Keratinocyte (primary cell): Measurements from ENCODE around the gene PPA2. TPM values are rescaled to one million over a fixed set of nuclear protein-coding genes. Genes with fewer than 3 reads are reported as not detected.

ENCODE experiments used
- DNase-seq: peaks from one replicate; pipeline ENCODE4 v3.0.0-alpha.2; 2011; ENCODE audit warnings: low read depth, missing footprints, low spot score
- FAIRE-seq: peaks from 2 replicates; lab custom pipeline; 2011; peaks lifted over from hg19 to GRCh38; lab: Jason Lieb, UNC
- H2AFZ ChIP-seq: 2 replicates; pipeline ENCODE4 v1.6.0; 2012; ENCODE audit warnings: low read length, control low read depth, inconsistent platforms; ENCODE audit not compliant: control insufficient read depth
- H3K27ac ChIP-seq: 2 replicates; pipeline ENCODE4 v1.5.1; 2011; ENCODE audit warnings: low read length; ENCODE audit not compliant: control insufficient read depth, insufficient read depth
- H3K27me3 ChIP-seq: 3 replicates; pipeline ENCODE4 v1.6.0; 2011; ENCODE audit warnings: low read length; ENCODE audit not compliant: control insufficient read depth, insufficient read depth; ENCODE audit errors: extremely low read depth
- H3K36me3 ChIP-seq, 2 experiments: 2 replicates in 1 of 2; 3 replicates in 1 of 2; pipeline ENCODE4 v1.5.1; 2011; ENCODE audit warnings: low read length in 2 of 2, mild to moderate bottlenecking in 1 of 2; ENCODE audit not compliant: control insufficient read depth in 2 of 2, insufficient read depth in 2 of 2; ENCODE audit errors: extremely low read depth in 1 of 2
- H3K4me1 ChIP-seq: 3 replicates; pipeline ENCODE4 v1.5.1; 2011; ENCODE audit warnings: low read length; ENCODE audit not compliant: control insufficient read depth, insufficient read depth; ENCODE audit errors: extremely low read depth
- H3K4me2 ChIP-seq: 3 replicates; pipeline ENCODE4 v1.6.0; 2011; ENCODE audit warnings: low read depth, low read length; ENCODE audit not compliant: control insufficient read depth, insufficient read depth; ENCODE audit errors: extremely low read depth
- H3K4me3 ChIP-seq, 3 experiments: fragments of 200-600 bp in 1 of 3; sonication (generic) in 1 of 3; 2 replicates in 2 of 3; 3 replicates in 1 of 3; pipeline ENCODE4 v1.5.1; 2011 to 2016; ENCODE audit warnings: low read length in 3 of 3, mild to moderate bottlenecking in 3 of 3, control low read depth in 2 of 3, inconsistent platforms in 1 of 3, low read depth in 1 of 3, mixed read lengths in 1 of 3, mixed run types in 1 of 3, moderate library complexity in 1 of 3; ENCODE audit not compliant: control insufficient read depth in 2 of 3, insufficient read depth in 2 of 3; ENCODE audit errors: extremely low read depth in 1 of 3
- H3K79me2 ChIP-seq: 2 replicates; pipeline ENCODE4 v1.6.0; 2012; ENCODE audit warnings: low read length; ENCODE audit not compliant: control insufficient read depth, insufficient read depth
- H3K9ac ChIP-seq: 3 replicates; pipeline ENCODE4 v1.6.0; 2011; ENCODE audit warnings: low read length; ENCODE audit not compliant: control insufficient read depth, insufficient read depth; ENCODE audit errors: extremely low read depth
- H3K9me1 ChIP-seq: 3 replicates; pipeline ENCODE4 v1.6.0; 2011; ENCODE audit warnings: low read length; ENCODE audit not compliant: control insufficient read depth, insufficient read depth; ENCODE audit errors: extremely low read depth
- H3K9me3 ChIP-seq: 2 replicates; pipeline ENCODE4 v1.5.1; 2012; ENCODE audit warnings: low read depth, low read length; ENCODE audit not compliant: control insufficient read depth
- H4K20me1 ChIP-seq: 3 replicates; pipeline ENCODE4 v1.6.0; 2011; ENCODE audit warnings: low read length; ENCODE audit not compliant: control insufficient read depth, insufficient read depth; ENCODE audit errors: extremely low read depth
- EZH2 ChIP-seq: IDR thresholded peaks from one replicate; pipeline ENCODE4 v1.6.1; 2012; ENCODE audit warnings: inconsistent platforms, mild to moderate bottlenecking, low read length, moderate library complexity
- dilution Hi-C: fragments of 300-500 bp; cut with MboI; formaldehyde crosslinking; loops from one replicate; pipeline ENCODE4 v1.7.0; 2020; ENCODE audit warnings: low sequenced_read_pairs; ENCODE audit not compliant: extremely low pct_ligation_motif_present
- polyA plus RNA-seq, 5 experiments: library from polyadenylated mRNA; depleted of rRNA in 3 of 5; stranded (reverse) in 3 of 5; stranded (forward) in 1 of 5; unstranded in 1 of 5; fragments of >200 nt; gene quantifications; 1 replicate in 1 of 5; 2 replicates in 3 of 5; 3 replicates in 1 of 5; pipeline versions ENCODE4 v1.2.1 to v1.2.3, GENCODE V29; 2011 to 2012; ENCODE audit warnings: missing spikeins in 2 of 5, low read depth in 1 of 5, low replicate concordance in 1 of 5
- TF ChIP-seq, protein P1 (sequence below), 3 experiments: IDR thresholded peaks in 1 of 3; conservative IDR thresholded peaks in 1 of 3; optimal IDR thresholded peaks in 1 of 3; 2 replicates in 2 of 3; 3 replicates in 1 of 3; pipeline versions ENCODE3 to v1.5.1; 2011; ENCODE audit warnings: low read length in 3 of 3, mild to moderate bottlenecking in 3 of 3, moderate library complexity in 2 of 3, control low read depth in 1 of 3, inconsistent platforms in 1 of 3; ENCODE audit not compliant: insufficient read depth in 2 of 3; ENCODE audit errors: extremely low read depth in 1 of 3

PPA2 gene
- polyA plus RNA-seq, 1 donor (not counting 4 experiments of a cell fraction or from before 2014, with no cell fraction given) = 174 TPM

GRCh38 chr4:105422207-105422920 is 51.5 kb downstream of the PPA2 start:
- Histone ChIP-seq H4K20me1 (no peaks in the 10 kb centered on the region), H3K9me3 (no peaks in the 10 kb centered on the region), H3K4me3 (no peak overlapping the region), H3K27me3 (no peaks in the 10 kb centered on the region), H3K9ac (no peak overlapping the region), H2AFZ (no peak overlapping the region), H3K27ac (no peak overlapping the region), H3K79me2 (no peaks in the 10 kb centered on the region), H3K36me3 (peaks cover 5 to 8% of the 10 kb centered on the region in 2 experiments), H3K9me1 (no peaks in the 10 kb centered on the region), H3K4me1 (no peaks in the 10 kb centered on the region), H3K4me2 (no peak overlapping the region)
- dilution Hi-C loops = no loop called here
- no peak for TF ChIP-seq EZH2
- DNase-seq (no peak), FAIRE-seq (no peak)

DNA sequence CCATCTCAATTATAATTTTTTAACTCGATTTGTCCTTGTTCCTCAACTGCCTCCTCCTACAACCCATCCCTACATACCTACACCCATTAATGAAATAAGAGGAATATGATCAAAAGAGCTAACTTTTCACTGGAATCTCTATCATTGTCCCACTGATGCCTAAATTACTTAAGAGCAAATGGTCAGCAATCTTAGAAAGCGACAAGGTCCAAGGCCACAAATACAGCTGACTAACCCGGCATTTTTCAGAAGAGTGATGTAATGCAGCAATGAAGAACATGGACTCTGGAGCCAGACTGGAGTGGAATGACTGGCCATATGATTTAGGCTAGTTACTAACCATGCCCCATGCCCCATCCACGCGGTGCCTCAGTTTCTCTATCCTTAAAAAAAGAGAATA is 56.2 kb downstream of the PPA2 start:
- Histone ChIP-seq H3K79me2 (no peaks in the 10 kb centered on the region), H3K4me1 (no peaks in the 10 kb centered on the region), H3K36me3 (peaks cover 4 to 7% of the 10 kb centered on the region in 2 experiments), H3K4me2 (no peak overlapping the region), H3K27me3 (no peaks in the 10 kb centered on the region), H3K4me3 (no peak overlapping the region), H3K9ac (no peak overlapping the region), H4K20me1 (no peaks in the 10 kb centered on the region), H3K27ac (no peak overlapping the region), H3K9me1 (no peaks in the 10 kb centered on the region), H3K9me3 (no peaks in the 10 kb centered on the region), H2AFZ (no peak overlapping the region)
- TF ChIP-seq, protein P1, sequence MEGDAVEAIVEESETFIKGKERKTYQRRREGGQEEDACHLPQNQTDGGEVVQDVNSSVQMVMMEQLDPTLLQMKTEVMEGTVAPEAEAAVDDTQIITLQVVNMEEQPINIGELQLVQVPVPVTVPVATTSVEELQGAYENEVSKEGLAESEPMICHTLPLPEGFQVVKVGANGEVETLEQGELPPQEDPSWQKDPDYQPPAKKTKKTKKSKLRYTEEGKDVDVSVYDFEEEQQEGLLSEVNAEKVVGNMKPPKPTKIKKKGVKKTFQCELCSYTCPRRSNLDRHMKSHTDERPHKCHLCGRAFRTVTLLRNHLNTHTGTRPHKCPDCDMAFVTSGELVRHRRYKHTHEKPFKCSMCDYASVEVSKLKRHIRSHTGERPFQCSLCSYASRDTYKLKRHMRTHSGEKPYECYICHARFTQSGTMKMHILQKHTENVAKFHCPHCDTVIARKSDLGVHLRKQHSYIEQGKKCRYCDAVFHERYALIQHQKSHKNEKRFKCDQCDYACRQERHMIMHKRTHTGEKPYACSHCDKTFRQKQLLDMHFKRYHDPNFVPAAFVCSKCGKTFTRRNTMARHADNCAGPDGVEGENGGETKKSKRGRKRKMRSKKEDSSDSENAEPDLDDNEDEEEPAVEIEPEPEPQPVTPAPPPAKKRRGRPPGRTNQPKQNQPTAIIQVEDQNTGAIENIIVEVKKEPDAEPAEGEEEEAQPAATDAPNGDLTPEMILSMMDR (optimal IDR thresholded peaks at IDR 0.05 in 1 of 3, IDR thresholded peaks at IDR 0.05 in 1 of 3, conservative IDR thresholded peaks at IDR 0.05 in 1 of 3; ENCODE audit: extremely low read depth in 1 of 3, insufficient read depth in 2 of 3, low read length in 3 of 3) = no peak
- no peak for TF ChIP-seq EZH2
- dilution Hi-C loops = no loop called here
- DNase-seq (no peak), FAIRE-seq (no peak)
